Small intestine (tissue), 7 donors: ENCODE measurements around the gene RASL11B. TPM values are rescaled to one million over a fixed set of nuclear protein-coding genes. Genes with fewer than 3 reads are reported as not detected.

Experiments
- DNase-seq, 2 donors: peaks; one replicate each; pipeline versions ENCODE4 v3.0.0 to v3.0.0-alpha.2; 2013
- FAIRE-seq: peaks from 2 replicates; lab custom pipeline; 2012; peaks lifted over from hg19 to GRCh38; lab: Jason Lieb, UNC
- H3K27ac ChIP-seq, 3 donors: one replicate each; pipeline ENCODE4 v1.5.1; 2013; ENCODE audit warnings: low read length in 2 of 3, mild to moderate bottlenecking in 2 of 3, control low read depth in 1 of 3, inconsistent platforms in 1 of 3, low read depth in 1 of 3, moderate library complexity in 1 of 3
- H3K27me3 ChIP-seq, 3 donors: one replicate each; pipeline ENCODE4 v1.6.1; 2013; ENCODE audit warnings: low read length in 3 of 3, inconsistent platforms in 1 of 3; ENCODE audit not compliant: control insufficient read depth in 3 of 3, insufficient read depth in 3 of 3
- H3K36me3 ChIP-seq, 3 donors: one replicate each; pipeline ENCODE4 v1.6.1; 2013; ENCODE audit warnings: low read length in 3 of 3, inconsistent platforms in 1 of 3, low read depth in 1 of 3, mild to moderate bottlenecking in 1 of 3, moderate library complexity in 1 of 3; ENCODE audit not compliant: control insufficient read depth in 3 of 3, insufficient read depth in 2 of 3
- H3K4me1 ChIP-seq, 3 donors: one replicate each; pipeline ENCODE4 v1.6.1; 2013; ENCODE audit warnings: low read length in 2 of 3, inconsistent platforms in 1 of 3, low read depth in 1 of 3, mild to moderate bottlenecking in 1 of 3, moderate library complexity in 1 of 3; ENCODE audit not compliant: control insufficient read depth in 3 of 3, insufficient read depth in 2 of 3
- H3K4me3 ChIP-seq, 3 donors: one replicate each; pipeline ENCODE4 v1.5.1; 2013; ENCODE audit warnings: low read length in 3 of 3, control low read depth in 1 of 3, inconsistent platforms in 1 of 3, low read depth in 1 of 3, mild to moderate bottlenecking in 1 of 3, moderate library complexity in 1 of 3
- H3K9me3 ChIP-seq, 2 donors: one replicate each; pipeline ENCODE4 v1.6.1; 2013; ENCODE audit warnings: low read depth in 1 of 2, low read length in 1 of 2; ENCODE audit not compliant: control insufficient read depth in 2 of 2, insufficient read depth in 1 of 2
- WGBS, 3 donors: extraction: QIAGEN DNeasy Blood & Tissue Kit; methylation state at CpG; one replicate each; pipeline ENCODE4 v1.1.7; 2013; 5-methylcytosine and 5-hydroxymethylcytosine counted together
- polyA plus RNA-seq, 4 donors: library from polyadenylated mRNA; stranded (reverse) in 3 of 4; unstranded in 1 of 4; fragments of 200-250 nt in 3 of 4; fragments of 120-200 nt in 1 of 4; gene quantifications; one replicate each; pipeline versions ENCODE4 v1.2.1 to v1.2.3, GENCODE V29; 2013
- donor health status: healthy with polysubstance abuse.
- donor health status: control.
- donor health status: control.
- donor health status: Bipolar disorder and iron deficiency.
- donor health status: healthy.

Gene RASL11B
- polyA plus RNA-seq, 4 donors: 0.60 to 1.4 TPM; not detected in 2

DNA sequence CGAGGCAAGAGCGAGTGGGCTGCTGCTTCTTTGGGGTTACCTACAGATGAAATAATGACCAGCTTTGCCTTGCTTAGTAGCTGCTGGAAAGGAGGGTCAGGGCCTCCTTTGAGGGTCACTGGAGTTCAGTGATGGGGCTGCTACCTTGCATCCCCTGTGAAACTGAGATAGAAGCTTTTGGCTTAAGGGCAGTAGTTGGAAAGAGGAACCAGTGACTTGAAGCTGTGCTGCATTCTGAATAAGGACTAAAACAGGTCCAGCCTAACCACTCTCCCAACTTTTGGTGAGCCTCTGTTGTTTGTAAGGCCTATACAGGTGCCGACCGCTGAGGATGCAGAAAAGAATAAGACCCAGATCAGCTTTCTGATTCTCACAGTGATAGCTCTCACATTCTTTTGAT, 41.2 kb downstream of the RASL11B start:
- DNase-seq (no peak), FAIRE-seq (no peak)
- 97 to 98% (median 98%) methylated on average over 4 of the region's 4 CpGs for WGBS, 3 donors
- H3K27ac ChIP-seq: no peak overlapping the region
- H3K36me3 ChIP-seq: peaks cover 0 to 6% (median 0%) of the 10 kb centered on the region in 3 donors
- H3K9me3 ChIP-seq: peaks cover 0 to 9% of the 10 kb centered on the region in 2 donors
- no peaks in the 10 kb centered on the region for H3K4me1 ChIP-seq
- no peaks in the 10 kb centered on the region for H3K27me3 ChIP-seq
- H3K4me3 ChIP-seq: no peak overlapping the region

DNA sequence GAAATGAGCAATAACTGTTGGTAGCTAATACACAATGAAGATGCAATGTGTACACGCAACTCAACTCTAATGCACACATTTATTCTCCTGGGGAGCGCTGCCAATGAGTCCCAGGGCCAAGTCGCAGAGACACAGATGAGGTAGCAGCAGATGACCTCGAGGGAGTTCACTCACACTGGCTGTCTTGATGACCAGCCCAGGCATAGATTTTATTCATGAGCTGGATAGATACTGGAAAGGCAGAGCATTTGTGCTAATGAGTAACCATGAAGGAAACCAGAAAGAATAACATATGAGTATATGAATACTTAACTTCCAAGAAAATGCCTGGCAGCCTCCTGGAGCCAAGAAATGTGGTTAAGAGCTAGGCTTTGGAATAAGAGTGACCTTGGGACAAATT, 42.3 kb downstream of the RASL11B start:
- H3K36me3 ChIP-seq: peaks cover 0 to 6% (median 0%) of the 10 kb centered on the region in 3 donors
- DNase-seq (no peak), FAIRE-seq (no peak)
- peaks cover 0 to 9% of the 10 kb centered on the region in 2 donors for H3K9me3 ChIP-seq
- H3K27me3 ChIP-seq: no peaks in the 10 kb centered on the region
- no peak overlapping the region for H3K4me3 ChIP-seq
- no peak overlapping the region for H3K27ac ChIP-seq
- H3K4me1 ChIP-seq: no peaks in the 10 kb centered on the region
- 85 to 89% (median 87%) methylated on average over 4 of the region's 4 CpGs for WGBS, 3 donors

DNA sequence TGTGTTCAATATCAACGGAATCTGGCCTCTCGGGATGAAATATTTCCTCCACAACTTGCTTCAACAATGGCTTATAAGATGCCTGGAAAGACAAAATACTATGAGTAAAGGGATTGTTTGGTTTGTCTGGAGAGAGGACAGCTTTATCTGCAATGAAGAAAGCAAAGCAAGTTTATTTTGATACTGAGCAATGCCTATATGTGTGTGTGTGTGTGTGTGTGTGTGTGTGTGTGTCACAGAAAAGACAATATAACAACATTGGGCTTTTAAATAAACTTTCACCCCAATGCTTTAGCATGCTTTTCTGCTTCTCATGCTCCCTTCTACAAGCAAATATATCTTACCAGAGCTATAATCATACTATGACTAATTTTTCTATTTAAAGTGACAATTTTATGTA, 45.4 kb downstream of the RASL11B start:
- WGBS, 3 donors: 84 to 100% (median 91%) methylated on average over 2 of the region's 2 CpGs
- Histone ChIP-seq H3K36me3 (no peaks in the 10 kb centered on the region), H3K27ac (no peak overlapping the region), H3K27me3 (no peaks in the 10 kb centered on the region), H3K9me3 (no peaks in the 10 kb centered on the region), H3K4me1 (peaks cover 0 to 2% (median under 1%) of the 10 kb centered on the region in 3 donors), H3K4me3 (no peak overlapping the region)
- no peak for FAIRE-seq
- no peak for DNase-seq

DNA sequence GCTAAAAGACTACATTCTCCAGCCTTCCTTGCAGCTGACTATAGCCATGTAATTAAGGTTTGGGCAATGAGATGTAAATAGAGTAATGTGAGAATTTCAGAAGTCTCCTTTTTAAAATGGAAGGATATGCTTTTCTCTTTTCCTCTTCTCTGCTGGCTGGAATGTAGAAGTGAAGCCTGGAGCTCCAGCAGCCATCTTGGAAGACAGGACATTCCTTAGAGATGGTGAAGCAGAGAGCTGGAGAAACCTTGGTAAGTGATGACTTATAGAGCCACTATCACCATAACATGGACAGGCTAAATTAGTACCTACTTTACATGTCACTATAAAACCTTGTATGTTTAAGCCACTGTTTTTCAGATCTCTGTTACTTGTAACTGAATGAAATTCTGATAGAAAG, 48.0 kb downstream of the RASL11B start:
- Histone ChIP-seq H3K4me3 (no peak overlapping the region), H3K27ac (no peak overlapping the region), H3K9me3 (no peaks in the 10 kb centered on the region), H3K27me3 (no peaks in the 10 kb centered on the region), H3K4me1 (peaks cover 0 to 22% (median 11%) of the 10 kb centered on the region in 3 donors), H3K36me3 (no peaks in the 10 kb centered on the region)
- FAIRE-seq (no peak), DNase-seq (no peak)

DNA sequence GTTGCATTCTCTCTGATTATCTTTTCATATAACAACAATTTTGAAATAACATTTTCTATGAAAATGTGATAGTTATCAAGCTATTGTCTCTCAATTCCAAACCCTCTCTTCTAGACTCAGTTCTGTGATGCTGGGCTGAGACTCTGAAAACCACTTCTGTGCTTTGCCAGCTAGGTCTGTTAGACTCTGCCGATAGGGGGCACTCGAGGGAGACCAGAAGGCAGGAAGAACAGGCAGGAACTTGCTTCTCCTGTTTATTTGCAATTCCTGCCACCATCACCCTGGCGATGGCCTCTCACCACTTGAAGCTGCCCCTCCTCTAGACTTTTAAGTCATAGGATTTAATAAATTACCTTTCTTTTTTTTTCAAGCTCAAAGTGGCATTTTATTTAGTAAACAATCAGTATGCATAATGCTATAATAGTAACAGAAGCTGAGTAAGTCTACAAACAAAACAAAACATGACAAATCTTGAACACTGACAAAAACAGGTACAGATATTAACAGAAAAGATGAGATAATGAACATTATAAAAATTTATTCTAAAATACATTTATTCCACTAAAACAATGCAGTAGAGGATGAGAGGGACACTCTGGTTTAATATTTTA, 49.7 kb downstream of the RASL11B start:
- H3K4me3 ChIP-seq: no peak overlapping the region
- no peak overlapping the region for H3K27ac ChIP-seq
- WGBS, 3 donors: 6 to 11% (median 11%) methylated on average over 3 of the region's 3 CpGs
- FAIRE-seq: no peak
- no peaks in the 10 kb centered on the region for H3K36me3 ChIP-seq
- peaks cover 0 to 29% (median 11%) of the 10 kb centered on the region in 3 donors for H3K4me1 ChIP-seq
- no peaks in the 10 kb centered on the region for H3K27me3 ChIP-seq
- no peaks in the 10 kb centered on the region for H3K9me3 ChIP-seq
- peak; percentile 78 to 84 for DNase-seq

DNA sequence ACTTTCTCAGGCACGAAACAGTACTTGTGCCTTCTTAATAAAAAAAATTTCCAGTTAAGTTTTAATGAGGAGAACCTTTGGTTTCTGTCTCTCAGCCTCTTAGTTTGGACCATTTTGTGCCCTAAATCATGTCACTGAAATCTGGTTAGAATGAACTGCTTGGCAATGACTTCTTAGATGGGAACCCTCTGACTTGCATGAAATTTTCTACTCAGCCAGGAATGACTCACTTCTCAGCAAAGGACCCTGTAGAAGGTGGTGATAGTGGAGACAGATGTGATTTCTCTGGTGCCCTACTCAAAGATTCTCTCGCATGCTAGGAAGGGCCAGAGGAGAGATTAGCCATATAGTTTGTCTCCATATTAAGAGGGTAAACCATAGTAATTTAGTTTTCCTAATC, 50.5 kb downstream of the RASL11B start:
- H3K4me1 ChIP-seq: peaks cover 0 to 29% (median 11%) of the 10 kb centered on the region in 3 donors
- no peaks in the 10 kb centered on the region for H3K36me3 ChIP-seq
- H3K27ac ChIP-seq: no peak overlapping the region
- DNase-seq (no peak), FAIRE-seq (no peak)
- no peaks in the 10 kb centered on the region for H3K9me3 ChIP-seq
- H3K27me3 ChIP-seq: no peaks in the 10 kb centered on the region
- 94 to 98% (median 95%) methylated on average over 2 of the region's 2 CpGs for WGBS, 3 donors
- no peak overlapping the region for H3K4me3 ChIP-seq

DNA sequence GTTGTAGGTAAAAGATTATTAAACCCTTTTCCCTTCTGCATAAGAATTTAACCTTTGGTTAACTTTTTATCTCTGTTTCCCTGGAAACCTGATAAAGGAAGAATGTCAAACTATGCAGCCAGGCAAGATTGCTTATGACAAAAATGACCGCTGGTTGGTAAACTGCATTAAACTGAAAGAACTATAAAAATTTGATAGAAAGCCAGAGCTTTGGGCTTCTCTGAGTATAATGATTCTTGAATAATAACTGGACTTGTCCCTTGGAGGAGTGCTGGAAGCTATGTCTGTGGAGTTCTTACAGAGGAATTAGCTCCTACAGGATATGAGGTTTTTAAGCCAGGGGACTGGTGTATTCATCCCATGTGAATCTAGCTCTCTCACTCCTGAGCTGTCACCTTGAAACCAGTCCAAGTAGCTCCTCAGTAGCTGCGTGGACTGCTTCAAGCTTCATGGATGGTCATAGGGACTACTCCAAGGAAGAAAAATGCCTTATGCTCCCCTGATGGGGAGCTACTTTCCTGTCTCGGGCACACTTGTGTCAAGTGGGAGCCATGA, 52.0 kb downstream of the RASL11B start:
- H3K4me3 ChIP-seq: no peak overlapping the region
- peaks cover 0 to 29% (median 11%) of the 10 kb centered on the region in 3 donors for H3K4me1 ChIP-seq
- H3K9me3 ChIP-seq: no peaks in the 10 kb centered on the region
- peak overlapping the region in 1 of 3 donors; percentile 69 for H3K27ac ChIP-seq
- no peaks in the 10 kb centered on the region for H3K27me3 ChIP-seq
- peak; percentile 65 to 73 for DNase-seq
- WGBS, 3 donors: 34 to 57% (median 57%) methylated on average over 3 of the region's 3 CpGs
- no peak for FAIRE-seq
- no peaks in the 10 kb centered on the region for H3K36me3 ChIP-seq

DNA sequence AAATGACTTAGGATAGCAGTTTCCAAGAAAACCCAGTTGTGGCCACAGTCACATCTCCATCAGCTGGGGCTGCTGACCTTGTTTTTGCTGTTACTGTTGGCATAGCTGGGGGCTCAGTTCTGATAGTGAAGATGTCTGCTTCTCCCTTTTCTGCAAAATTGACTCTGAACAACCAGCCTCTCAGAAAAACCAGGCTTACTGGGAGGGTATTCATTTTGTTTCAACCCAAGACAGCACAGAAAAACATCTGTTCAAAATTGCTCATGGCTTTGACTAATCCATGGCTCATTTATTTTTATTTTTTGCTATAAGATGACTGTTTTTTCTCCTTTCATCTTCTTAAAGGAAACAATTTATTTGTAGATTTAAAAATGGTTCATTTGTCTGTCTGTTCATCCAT, 53.1 kb downstream of the RASL11B start:
- Histone ChIP-seq H3K36me3 (no peaks in the 10 kb centered on the region), H3K27me3 (no peaks in the 10 kb centered on the region), H3K4me1 (peaks cover 0 to 29% (median 11%) of the 10 kb centered on the region in 3 donors), H3K9me3 (no peaks in the 10 kb centered on the region), H3K4me3 (no peak overlapping the region), H3K27ac (no peak overlapping the region)
- FAIRE-seq (no peak), DNase-seq (no peak)
